Hair follicle dermal papilla cell (primary cell): Measurements from ENCODE around the gene PER3. TPM values are rescaled to one million over a fixed set of nuclear protein-coding genes. Genes with fewer than 3 reads are reported as not detected.

Experiments
- total RNA-seq: library from RNA; depleted of rRNA; stranded (reverse); fragments of >200 nt; gene quantifications from 2 replicates; pipeline ENCODE4 v1.2.3, GENCODE V29; 2012

PER3 gene
- 19.4 and 26.6 TPM in 2 replicates for total RNA-seq

DNA sequence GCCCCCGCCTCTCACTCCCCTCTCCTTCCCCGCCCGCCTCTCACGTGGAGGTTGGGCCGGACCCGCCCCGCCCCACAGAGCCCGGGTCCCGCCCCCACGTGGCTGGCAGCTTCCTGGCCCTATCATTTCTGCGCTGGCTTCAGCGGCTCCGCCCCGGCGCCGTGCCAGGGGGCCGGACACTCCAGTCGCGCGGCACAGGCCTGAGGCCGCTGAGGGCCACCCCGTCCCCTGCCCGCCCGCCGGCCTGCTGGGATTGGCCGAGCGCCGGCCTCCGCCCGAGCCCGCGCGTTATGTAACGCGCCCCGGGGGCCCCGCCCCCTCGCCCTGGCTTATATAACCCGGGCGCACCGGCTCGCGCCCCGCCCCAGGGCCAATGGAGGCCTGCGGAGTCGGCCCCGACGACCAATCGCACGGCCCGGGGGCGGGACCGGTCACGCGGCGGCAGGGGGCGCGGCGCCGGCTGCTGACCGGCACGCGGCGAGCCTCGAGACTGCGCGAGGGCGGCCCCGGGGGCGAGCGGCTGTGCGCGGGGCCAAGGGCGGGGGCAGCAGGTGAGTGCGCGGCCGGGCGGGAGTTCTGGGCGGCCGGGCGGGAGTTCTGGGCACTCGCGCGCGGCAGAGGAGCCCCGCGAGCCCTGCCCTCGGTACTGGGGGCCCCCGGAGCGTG, at the start of gene PER3:
PER3 (plus strand) TSS at position 466 of the 666 bp plus-strand sequence. CDS start 587 bp downstream, outside the sequence.

DNA sequence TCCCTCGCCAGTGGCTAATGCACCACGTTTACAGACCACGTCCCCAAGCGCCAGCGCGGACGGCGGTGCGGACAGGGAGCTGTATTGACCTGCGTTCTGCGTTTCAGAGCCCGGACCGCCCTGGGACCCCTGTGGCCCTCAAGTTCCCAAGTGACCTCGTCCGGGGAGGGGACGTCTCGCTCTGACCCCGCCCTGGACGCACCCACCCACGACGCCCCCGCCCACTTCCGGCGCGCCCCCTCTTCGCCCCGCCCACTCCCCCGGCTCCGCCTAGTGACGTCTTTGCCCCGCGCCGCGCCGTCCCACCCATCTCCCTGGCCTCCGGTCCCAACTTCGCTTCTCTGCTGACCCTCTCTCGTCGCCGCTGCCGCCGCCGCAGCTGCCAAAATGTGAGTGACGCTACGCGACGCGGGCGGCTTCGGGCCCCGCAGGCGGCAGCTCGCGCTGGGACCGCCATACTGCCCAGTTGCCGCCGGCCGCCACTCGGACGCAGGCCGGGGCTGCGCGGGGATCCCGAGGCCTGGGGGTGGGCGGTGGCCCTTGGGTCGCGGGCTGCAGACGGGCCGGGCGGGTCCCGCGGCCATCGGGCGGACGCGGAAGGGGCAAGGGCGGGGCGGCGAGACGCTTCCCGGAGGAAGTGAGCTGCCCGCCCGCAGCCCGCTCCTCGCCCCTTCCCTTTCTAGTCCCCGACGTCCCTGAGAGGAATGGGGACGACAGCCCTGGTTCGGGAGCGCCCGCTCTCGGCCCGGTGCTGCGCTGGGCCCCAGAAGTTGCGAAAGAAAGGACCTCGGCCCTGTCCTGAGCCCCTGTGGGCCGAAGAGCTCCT, 12.9 kb upstream of the PER3 start, which contains the start of gene VAMP3:
VAMP3 (plus strand) TSS at position 300 of the 826 bp plus-strand sequence; CDS start at position 388, 88 bp downstream.

GRCh38 chr1:7852804-7853683, 69.0 kb downstream of the PER3 start, which contains the start of gene UTS2:
Gene UTS2 (minus strand): TSS chr1:7853065. CDS start chr1:7853003, 62 bp downstream.

Other genes starting within 250 kb of the PER3 start
- gene VAMP3, start 13.0 kb upstream of the PER3 start, total RNA-seq = 94.6 and 291 TPM in 2 replicates
- gene UTS2, start 68.8 kb downstream of the PER3 start, total RNA-seq = not detected in 2 replicates
- gene TNFRSF9, start 156.5 kb downstream of the PER3 start, total RNA-seq = not detected in 2 replicates
- gene PARK7, start 177.4 kb downstream of the PER3 start, total RNA-seq = 93.6 and 140 TPM in 2 replicates
- 22.1 and 27.9 TPM in 2 replicates for gene ERRFI1, start 242.0 kb downstream of the PER3 start, total RNA-seq